Nucleus accumbens (tissue), 56 donors: ENCODE data around the gene CGB2.

Experiments used
- DNase-seq, 56 donors: peaks; one replicate each; lab custom pipeline; 2025; lab: John Stamatoyannopoulos, UW

The CGB2 gene

DNA sequence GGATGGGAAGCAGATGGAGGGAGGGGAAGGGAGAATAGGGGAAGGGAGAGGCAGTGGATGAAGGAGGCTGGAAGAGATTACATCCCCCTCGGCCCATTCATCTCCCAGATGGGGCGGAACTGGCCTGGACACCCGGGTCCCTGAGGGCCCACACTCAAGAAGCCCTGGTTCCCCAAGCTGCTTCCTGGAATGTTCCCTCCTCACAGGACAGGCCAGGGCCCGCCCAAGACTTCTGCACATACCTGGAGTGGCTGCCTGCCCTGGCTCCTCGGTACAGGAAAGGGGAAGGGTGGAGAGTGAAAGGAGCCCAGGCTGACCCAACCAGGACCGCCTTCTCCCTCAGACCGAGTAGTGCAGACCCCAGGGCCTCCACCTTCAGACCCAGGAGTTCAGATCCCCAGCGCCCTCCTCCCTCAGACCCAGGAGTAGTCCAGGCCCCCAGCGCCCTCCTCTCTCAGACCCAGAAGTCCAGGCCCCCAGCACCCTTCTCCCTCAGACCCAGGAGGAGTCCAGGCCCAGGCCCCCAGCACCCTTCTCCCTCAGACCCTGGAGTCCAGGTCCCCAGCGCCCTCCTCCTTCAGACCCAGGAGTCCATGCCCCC is 32.4 kb downstream of the CGB2 start:
- no peak for DNase-seq

DNA sequence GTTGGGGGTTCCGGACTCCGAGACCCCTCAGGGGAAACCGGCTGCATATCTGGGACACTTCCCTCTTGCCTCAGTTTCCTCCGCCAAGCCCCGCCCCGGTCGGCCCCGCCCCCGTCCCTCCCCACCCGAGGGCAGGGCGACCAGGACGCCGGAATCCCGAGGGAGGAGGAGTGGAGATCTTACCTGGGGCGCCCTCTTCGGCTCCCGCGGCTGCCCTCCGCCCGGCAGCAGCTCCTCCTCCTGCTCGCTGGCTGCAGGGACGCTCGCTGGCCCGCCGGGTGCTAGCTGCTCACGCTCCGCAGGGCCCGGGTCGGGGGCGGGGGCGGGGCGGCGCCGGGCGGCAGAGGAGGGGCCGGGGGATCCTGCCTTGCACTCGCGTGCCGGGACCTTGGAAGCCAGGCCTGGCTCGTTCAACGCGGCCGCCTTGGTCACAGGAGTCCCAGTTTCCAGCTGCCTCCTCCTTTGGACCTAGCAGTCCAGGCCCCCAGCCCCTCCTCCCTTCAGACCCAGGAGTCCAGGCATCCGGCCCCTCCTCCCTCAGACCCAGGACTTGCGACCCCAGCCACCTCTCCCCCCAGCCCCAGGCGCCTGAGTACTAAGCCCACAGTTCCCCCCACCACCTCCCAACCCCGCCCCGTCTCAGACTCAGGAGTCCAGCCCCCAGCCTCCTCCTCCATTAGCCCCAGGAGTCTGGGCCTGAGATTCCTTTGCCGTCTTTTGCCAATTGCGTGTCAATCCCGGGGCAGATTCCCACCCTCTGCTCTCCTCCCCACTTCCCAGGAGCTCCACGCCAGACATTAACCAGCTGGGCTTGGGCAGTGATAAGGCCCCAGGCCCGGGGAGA is 33.3 kb downstream of the CGB2 start, which contains the start of gene NTF4:
Gene NTF4, minus strand, starts transcription at position 51 of the 844 bp plus-strand sequence. CDS start 2,821 bp downstream, outside the sequence.
- DNase-seq = peak in 1 of 56 donors; percentile 7

DNA sequence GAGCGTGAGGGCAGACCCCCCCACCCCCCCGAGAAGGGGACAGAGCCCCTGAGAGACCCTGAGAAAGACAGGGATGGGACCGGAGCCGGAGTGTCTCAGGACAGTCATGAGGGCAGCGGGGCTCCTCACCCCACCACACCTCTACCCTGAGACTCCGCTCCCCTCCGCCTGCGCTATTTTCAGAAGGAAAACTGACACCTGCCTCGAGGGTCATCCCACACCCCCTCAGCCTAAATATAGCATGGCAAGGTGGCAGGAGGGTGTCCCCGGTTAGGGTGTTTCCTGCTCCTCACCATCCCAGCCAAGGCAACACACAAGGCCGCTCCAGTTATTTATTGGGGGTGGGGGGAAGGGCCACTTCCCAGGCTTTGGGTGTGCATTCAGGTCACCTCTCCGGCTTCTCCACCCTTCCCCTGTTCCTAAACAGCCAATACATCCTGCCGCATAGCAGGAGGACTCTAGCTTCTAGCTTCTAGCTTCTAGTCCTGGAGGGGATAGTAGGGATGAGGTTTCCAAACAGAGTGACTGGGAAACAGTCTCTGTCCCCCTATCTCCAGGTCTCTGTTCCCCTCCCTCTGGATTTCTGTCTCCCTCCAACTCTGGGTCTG is 34.3 kb downstream of the CGB2 start:
- no peak for DNase-seq

DNA sequence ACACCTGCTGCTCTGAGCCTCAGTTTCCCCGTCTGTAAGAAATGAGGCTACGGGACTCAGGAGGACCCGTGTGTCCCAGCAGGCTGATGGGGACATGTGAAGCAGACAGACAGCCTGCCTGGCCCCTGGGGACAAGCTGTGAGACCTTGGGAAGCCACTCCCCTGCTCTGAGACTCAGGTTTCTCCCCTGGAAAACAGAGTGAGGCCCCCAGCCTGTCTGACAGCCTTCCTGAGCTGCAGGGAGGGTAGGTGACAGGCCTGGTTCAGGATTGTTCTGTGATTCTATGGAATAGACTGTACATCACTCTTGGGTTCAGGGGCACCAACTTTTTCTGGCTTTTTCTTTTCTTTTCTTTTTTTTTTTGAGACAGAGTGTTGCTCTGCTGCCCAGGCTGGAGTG is 35.9 kb downstream of the CGB2 start:
- DNase-seq = no peak

DNA sequence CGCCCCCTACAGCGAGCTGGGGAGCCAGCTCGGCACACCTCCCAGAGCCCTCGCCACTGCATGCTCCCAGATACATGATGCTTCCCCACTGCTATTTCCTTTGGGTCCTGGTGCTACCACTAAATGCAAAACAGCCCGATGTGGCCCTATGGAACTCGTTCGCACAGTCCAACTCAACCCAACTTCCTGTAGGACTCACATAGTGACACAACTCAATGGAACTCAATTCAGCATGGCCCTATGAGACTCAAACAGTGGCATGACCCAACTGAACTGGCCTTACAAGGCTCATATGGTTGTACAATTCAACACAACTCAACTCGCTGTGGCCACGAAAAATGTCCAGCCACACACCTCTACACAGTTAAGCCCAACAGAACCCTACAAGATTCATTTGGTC is 37.3 kb downstream of the CGB2 start:
- DNase-seq = no peak

DNA sequence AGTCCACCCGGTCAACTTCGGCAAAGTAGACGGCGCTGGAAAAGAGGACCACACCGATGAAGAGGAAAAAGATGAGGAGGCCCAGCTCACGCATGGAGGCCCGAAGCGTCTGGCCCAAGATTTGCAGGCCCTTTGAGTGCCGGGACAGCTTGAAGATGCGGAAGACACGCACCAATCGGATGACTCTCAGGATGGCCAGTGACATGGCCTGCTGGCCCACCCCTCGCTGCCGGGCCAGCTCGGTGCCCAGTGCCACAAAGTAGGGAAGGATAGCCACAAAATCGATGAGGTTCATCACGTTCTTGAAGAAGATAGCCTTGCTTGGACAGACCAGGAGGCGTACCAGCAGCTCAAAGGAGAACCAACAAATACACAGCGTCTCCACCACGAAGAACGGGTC is 38.7 kb downstream of the CGB2 start:
- DNase-seq = no peak

DNA sequence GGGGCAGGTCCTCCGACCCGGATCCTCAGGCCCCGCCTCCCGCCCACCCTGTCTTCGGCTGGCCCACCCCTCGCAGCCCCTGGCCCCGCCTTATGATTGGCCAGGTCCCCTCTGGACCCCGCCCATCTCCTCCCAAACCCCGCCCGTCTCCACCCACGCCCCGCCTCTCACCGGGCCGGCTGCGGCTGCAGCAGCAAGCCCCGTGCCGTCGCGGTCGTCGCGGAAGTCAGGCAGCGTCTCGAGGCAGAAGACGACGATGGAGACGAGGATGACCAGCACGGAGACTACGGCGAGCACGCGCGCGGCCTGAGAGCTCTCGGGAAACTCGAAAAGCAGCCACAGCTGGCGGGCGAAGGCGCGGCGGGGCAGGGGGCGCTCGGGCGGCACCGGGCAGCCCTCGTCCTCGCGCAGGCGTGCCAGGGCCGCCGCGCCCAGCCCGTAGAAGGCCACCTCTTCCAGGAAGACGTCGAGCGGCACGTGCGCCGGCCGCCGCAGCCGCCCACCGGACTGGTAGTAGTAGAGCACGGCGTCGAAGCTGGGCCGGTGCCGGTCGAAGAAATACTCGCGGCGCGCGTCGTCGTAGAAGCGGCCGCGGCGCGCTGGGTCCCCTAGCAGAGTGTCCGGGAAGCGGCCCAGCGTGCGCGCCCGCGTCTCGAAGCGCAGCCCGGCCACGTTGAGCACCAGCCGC is 40.3 kb downstream of the CGB2 start:
- DNase-seq = peak in 1 of 56 donors; percentile 6

DNA sequence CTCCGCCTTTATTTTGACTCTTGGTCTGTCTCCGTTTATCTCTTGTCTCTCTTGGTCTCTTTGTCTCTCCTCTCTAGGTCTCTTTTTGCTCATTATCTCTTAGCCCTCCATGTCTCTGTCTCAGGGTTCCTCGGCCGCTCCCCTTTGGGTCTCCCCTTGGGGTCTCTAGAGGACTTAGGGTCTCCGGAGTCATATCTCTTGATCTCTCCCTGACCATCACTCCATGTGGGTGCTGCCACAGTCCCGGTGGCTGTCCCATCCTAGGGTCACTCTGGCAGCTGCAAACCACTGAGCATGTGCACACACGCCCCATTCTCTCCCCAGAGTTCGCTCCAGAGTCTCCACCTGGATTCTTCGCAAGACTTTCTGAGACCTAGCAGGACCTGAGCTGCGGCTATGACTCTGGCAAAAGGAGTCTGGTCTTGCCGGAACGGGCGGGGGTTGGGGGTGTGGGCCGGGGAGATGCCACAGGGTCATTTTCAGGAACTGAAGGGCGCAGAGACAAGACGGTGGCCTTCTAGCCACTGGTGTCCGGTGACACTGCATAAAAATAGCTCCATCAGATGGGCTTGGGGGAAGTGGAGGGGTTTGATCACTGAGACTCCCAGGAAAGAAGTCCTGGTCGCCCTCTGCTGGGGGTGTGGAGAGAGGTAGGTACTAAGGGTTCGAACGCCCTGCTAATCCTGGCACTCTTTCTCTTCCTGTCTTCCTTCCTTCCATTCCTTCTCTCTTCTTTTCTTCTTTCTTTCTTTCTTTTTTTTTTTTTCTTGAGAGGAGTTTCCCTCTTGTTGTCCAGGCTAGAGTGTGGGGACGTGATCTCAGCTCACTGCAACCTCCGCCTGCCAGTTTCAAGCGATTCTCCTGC is 42.1 kb downstream of the CGB2 start:
- no peak for DNase-seq

DNA sequence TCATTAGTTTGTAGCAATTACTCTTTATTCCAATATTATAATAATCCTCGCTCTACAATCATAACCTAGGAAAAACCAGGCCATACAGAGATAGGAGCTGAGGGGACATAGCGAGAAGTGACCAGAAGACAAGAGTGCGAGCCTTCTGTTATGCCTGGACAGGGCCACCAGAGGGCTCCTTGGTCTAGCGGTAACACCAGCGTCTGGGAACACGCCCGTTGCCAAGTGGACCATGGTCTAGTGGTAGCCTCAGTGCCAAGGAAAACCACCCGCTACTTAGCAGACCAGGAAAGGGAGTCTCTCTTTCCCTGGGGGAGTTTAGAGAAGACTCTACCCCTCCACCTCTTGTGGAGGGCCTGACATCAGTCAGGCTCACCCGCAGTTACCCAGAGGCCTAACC is 43.2 kb downstream of the CGB2 start:
- DNase-seq = peak in 37 of 56 donors; percentile 1 to 73 (median 22)

DNA sequence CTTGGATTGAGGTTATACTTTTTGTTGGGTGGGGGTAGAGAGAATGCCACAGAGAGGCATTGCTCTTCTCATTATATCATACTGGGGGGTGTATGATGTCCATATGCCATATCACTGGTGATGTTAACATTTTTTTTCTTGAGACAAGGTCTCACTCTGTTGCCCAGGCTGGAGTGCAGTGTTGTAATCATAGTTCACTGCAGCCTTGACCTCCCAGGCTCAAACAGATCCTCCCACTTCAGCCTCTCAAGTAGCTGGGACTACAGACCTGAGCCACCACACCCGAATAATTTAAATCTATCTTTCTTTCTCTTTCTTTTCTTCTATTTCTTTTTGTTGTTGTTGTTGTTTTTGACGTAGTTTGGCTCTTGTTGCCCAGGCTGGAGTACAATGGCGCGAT is 48.7 kb downstream of the CGB2 start:
- no peak for DNase-seq

DNA sequence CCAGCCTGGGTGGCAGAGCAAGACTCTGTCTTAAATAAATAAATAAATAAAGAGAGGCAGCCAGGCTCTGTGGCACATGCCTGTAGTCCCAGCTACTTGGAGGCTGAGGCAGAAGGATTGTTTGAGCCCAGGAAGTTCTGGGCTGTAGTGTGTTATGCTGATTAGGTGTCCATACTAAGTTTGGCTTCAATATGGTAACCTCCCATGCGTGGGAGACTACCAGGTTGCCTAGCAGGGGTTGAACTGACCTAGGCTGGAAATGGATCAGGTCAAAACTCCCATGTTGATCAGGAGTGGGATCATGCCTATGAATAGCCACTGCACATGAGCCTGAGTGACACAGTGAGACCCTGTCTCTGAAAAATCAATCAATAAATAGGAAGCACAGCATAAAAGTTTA is 49.6 kb downstream of the CGB2 start:
- DNase-seq = no peak
